Measurements from ENCODE around the gene TBC1D5.

DNA sequence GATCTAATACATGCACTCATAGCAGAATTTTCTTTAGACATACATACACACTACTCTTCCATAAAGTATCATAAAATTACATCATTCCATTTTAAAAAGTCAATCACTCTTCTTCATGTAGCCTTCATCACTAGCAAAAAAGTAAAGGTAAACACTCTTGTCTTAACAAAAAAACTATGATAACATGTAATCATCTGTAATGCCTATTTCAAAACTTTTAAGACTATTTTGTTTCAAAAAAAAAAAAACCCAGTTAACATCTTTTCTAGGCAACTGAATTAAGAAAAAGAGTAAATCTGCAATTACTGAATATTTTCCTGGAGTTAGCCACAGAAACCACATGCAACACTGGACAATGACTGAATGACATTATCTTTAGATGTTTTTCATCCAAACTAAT lies 4.8 kb downstream of the TBC1D5 start:
- TF ChIP-seq, protein P1, sequence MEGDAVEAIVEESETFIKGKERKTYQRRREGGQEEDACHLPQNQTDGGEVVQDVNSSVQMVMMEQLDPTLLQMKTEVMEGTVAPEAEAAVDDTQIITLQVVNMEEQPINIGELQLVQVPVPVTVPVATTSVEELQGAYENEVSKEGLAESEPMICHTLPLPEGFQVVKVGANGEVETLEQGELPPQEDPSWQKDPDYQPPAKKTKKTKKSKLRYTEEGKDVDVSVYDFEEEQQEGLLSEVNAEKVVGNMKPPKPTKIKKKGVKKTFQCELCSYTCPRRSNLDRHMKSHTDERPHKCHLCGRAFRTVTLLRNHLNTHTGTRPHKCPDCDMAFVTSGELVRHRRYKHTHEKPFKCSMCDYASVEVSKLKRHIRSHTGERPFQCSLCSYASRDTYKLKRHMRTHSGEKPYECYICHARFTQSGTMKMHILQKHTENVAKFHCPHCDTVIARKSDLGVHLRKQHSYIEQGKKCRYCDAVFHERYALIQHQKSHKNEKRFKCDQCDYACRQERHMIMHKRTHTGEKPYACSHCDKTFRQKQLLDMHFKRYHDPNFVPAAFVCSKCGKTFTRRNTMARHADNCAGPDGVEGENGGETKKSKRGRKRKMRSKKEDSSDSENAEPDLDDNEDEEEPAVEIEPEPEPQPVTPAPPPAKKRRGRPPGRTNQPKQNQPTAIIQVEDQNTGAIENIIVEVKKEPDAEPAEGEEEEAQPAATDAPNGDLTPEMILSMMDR (IDR thresholded peaks at IDR 0.05), result no peak
- TF ChIP-seq POLR2A (IDR thresholded peaks at IDR 0.05), result no peak
